HepG2 (cell line): ENCODE data around the gene ORC6. TPM values are rescaled to one million over a fixed set of nuclear protein-coding genes. Genes with fewer than 3 reads are reported as not detected.

ENCODE experiments used
- ELF3 ChIP-seq: IDR thresholded peaks from 2 replicates; pipeline ENCODE4 v1.6.1; 2016; ENCODE audit warnings: missing genetic modification reagents, missing compliant biosample characterization
- ESRRA ChIP-seq: sonication (generic); formaldehyde crosslinking; IDR thresholded peaks from 2 replicates; pipeline ENCODE4 v1.5.1; 2020; ENCODE audit warnings: mild to moderate bottlenecking, low read depth, missing genetic modification reagents
- MIER2 ChIP-seq: IDR thresholded peaks from 2 replicates; pipeline ENCODE4 v1.6.1; 2016; ENCODE audit warnings: missing biosample characterization, missing genetic modification reagents
- NFIB ChIP-seq: sonication (generic); formaldehyde crosslinking; IDR thresholded peaks from 2 replicates; pipeline ENCODE4 v1.9.0; 2021; ENCODE audit warnings: missing genetic modification reagents, mild to moderate bottlenecking, borderline replicate concordance
- PHF8 ChIP-seq: sonication (generic); formaldehyde crosslinking; IDR thresholded peaks from 2 replicates; pipeline ENCODE4 v1.5.0; 2020; ENCODE audit warnings: missing genetic modification reagents
- RFX5 ChIP-seq: IDR thresholded peaks from 2 replicates; pipeline ENCODE4 v1.6.1; 2011; ENCODE audit warnings: low read depth, low read length, improper control_type of control experiment
- XRCC5 ChIP-seq: fragments of 200-400 bp; formaldehyde crosslinking; optimal IDR thresholded peaks from 2 replicates; pipeline ENCODE3; 2017; ENCODE audit warnings: mild to moderate bottlenecking, low read length
- ZNF337 ChIP-seq: sonication (generic); formaldehyde crosslinking; IDR thresholded peaks from 2 replicates; pipeline ENCODE4 v1.5.1; 2020; ENCODE audit warnings: missing genetic modification reagents, low read depth, mild to moderate bottlenecking, borderline replicate concordance
- polyA plus RNA-seq, 8 experiments: library from polyadenylated mRNA; depleted of rRNA in 3 of 8; stranded (reverse) in 7 of 8; unstranded in 1 of 8; fragments of >200 nt; fragmentation: Illumina TruSeq in 4 of 8; extraction: Trizol in 4 of 8; gene quantifications; 2 replicates each; pipeline versions ENCODE4 v1.2.1 to v1.2.3, GENCODE V29; 2011 to 2016; ENCODE audit warnings: low read depth in 4 of 8, missing spikeins in 1 of 8, mixed read lengths in 1 of 8; ENCODE audit not compliant: insufficient read depth in 1 of 8
- total RNA-seq, 5 experiments: library from RNA; depleted of rRNA; stranded (reverse); fragments of >200 nt; fragmentation: Illumina TruSeq; extraction: Trizol; gene quantifications; 2 replicates each; pipeline ENCODE4 v1.2.3, GENCODE V29; 2016; ENCODE audit warnings: low read depth in 1 of 5
- TF ChIP-seq, protein P1 (sequence below): sonication (generic); formaldehyde crosslinking; IDR thresholded peaks from 2 replicates; pipeline ENCODE4 v1.5.1; 2020; ENCODE audit warnings: mild to moderate bottlenecking, missing genetic modification reagents, moderate library complexity
- TF ChIP-seq, protein P2 (sequence below): fragments of 450-650 bp; IDR thresholded peaks from 2 replicates; pipeline ENCODE4 v1.6.1; 2016
- TF ChIP-seq, protein P3 (sequence below): sonication (generic); formaldehyde crosslinking; IDR thresholded peaks from 2 replicates; pipeline ENCODE4 v1.4.0; 2020; ENCODE audit warnings: missing genetic modification reagents
- TF ChIP-seq, protein P4 (sequence below): sonication (generic); formaldehyde crosslinking; IDR thresholded peaks from 2 replicates; pipeline ENCODE4 v1.4.0; 2020; ENCODE audit warnings: missing genetic modification reagents
- TF ChIP-seq, protein P5 (sequence below): sonication (generic); formaldehyde crosslinking; IDR thresholded peaks from 2 replicates; pipeline ENCODE4 v1.4.0; 2020; ENCODE audit warnings: missing genetic modification reagents, borderline replicate concordance
- TF ChIP-seq, protein P6 (sequence below): sonication (generic); IDR thresholded peaks from 2 replicates; pipeline ENCODE4 v1.6.1; 2016; ENCODE audit warnings: low read depth, borderline replicate concordance

ORC6 gene
- total and polyA plus RNA-seq, 2 of the 13 experiments (the other 11 are each of a cell fraction or from before 2014, with no cell fraction given) = 34.2 to 69.8 TPM

DNA sequence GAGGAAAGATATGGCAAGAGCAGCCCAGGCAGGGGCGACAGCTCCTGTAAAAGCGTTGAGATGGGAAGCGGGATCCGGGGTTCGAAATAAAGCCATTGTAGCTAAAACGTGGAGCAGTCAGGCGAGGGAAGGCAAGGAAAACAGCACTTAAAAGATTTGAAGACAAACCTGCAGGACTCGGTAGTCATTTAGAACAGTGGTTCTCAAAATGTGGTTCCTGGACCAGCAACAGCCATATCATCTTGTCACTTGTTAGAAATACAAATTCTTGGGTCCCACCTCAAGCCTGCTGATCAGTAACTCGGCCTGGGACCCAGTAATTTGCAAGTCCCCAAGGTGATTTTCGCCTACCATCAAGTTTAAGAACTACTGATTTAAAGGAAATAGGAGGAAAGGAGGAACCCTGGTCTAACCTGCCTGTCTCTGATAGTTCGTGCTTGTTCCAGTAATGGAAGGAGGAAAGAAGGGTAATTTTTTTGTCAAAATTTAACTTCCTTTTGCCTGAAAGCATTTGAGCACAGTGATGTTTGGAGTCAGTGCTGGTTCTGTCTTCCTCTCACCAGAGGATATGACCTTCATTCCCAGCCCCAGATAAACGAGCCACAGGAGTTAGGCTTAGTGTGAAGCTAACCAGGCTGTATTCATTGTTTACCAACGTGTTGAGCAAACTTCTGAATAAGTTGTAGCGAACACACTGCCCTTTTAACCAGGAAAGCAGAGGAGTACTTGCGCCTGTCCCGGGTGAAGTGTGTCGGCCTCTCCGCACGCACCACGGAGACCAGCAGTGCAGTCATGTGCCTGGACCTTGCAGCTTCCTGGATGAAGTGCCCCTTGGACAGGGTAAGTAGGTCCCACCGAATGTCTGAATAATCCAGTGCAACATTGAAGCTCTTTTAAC lies 1.1 kb downstream of the ORC6 start (continued):
- 0 out of 2 replicates have a peak, but pooled peaks have one; percentile 69 for TF ChIP-seq ZNF337
- TF ChIP-seq, protein P1, sequence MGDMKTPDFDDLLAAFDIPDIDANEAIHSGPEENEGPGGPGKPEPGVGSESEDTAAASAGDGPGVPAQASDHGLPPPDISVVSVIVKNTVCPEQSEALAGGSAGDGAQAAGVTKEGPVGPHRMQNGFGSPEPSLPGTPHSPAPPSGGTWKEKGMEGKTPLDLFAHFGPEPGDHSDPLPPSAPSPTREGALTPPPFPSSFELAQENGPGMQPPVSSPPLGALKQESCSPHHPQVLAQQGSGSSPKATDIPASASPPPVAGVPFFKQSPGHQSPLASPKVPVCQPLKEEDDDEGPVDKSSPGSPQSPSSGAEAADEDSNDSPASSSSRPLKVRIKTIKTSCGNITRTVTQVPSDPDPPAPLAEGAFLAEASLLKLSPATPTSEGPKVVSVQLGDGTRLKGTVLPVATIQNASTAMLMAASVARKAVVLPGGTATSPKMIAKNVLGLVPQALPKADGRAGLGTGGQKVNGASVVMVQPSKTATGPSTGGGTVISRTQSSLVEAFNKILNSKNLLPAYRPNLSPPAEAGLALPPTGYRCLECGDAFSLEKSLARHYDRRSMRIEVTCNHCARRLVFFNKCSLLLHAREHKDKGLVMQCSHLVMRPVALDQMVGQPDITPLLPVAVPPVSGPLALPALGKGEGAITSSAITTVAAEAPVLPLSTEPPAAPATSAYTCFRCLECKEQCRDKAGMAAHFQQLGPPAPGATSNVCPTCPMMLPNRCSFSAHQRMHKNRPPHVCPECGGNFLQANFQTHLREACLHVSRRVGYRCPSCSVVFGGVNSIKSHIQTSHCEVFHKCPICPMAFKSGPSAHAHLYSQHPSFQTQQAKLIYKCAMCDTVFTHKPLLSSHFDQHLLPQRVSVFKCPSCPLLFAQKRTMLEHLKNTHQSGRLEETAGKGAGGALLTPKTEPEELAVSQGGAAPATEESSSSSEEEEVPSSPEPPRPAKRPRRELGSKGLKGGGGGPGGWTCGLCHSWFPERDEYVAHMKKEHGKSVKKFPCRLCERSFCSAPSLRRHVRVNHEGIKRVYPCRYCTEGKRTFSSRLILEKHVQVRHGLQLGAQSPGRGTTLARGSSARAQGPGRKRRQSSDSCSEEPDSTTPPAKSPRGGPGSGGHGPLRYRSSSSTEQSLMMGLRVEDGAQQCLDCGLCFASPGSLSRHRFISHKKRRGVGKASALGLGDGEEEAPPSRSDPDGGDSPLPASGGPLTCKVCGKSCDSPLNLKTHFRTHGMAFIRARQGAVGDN (CRISPR knock-in tag) = peak; percentile 62; the same call in 1 of the 2 replicates
- TF ChIP-seq, protein P2, sequence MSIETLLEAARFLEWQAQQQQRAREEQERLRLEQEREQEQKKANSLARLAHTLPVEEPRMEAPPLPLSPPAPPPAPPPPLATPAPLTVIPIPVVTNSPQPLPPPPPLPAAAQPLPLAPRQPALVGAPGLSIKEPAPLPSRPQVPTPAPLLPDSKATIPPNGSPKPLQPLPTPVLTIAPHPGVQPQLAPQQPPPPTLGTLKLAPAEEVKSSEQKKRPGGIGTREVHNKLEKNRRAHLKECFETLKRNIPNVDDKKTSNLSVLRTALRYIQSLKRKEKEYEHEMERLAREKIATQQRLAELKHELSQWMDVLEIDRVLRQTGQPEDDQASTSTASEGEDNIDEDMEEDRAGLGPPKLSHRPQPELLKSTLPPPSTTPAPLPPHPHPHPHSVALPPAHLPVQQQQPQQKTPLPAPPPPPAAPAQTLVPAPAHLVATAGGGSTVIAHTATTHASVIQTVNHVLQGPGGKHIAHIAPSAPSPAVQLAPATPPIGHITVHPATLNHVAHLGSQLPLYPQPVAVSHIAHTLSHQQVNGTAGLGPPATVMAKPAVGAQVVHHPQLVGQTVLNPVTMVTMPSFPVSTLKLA = peak; percentile 43
- peak; percentile 76 for TF ChIP-seq ELF3 (CRISPR knock-in tag)
- TF ChIP-seq NFIB (CRISPR knock-in tag) = no peak
- TF ChIP-seq ESRRA (CRISPR knock-in tag) = 0 out of 2 replicates have a peak, but pooled peaks have one; percentile 28
- TF ChIP-seq XRCC5 = no peak
- no peak for TF ChIP-seq RFX5
- TF ChIP-seq PHF8 (CRISPR knock-in tag) = peak; percentile 42
- peak; percentile 42; the same call in 1 of the 2 replicates for TF ChIP-seq MIER2 (CRISPR knock-in tag)
- TF ChIP-seq, protein P3, sequence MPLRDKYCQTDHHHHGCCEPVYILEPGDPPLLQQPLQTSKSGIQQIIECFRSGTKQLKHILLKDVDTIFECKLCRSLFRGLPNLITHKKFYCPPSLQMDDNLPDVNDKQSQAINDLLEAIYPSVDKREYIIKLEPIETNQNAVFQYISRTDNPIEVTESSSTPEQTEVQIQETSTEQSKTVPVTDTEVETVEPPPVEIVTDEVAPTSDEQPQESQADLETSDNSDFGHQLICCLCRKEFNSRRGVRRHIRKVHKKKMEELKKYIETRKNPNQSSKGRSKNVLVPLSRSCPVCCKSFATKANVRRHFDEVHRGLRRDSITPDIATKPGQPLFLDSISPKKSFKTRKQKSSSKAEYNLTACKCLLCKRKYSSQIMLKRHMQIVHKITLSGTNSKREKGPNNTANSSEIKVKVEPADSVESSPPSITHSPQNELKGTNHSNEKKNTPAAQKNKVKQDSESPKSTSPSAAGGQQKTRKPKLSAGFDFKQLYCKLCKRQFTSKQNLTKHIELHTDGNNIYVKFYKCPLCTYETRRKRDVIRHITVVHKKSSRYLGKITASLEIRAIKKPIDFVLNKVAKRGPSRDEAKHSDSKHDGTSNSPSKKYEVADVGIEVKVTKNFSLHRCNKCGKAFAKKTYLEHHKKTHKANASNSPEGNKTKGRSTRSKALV (CRISPR knock-in tag) = no peak; the same call in 1 of the 2 replicates
- TF ChIP-seq, protein P4, sequence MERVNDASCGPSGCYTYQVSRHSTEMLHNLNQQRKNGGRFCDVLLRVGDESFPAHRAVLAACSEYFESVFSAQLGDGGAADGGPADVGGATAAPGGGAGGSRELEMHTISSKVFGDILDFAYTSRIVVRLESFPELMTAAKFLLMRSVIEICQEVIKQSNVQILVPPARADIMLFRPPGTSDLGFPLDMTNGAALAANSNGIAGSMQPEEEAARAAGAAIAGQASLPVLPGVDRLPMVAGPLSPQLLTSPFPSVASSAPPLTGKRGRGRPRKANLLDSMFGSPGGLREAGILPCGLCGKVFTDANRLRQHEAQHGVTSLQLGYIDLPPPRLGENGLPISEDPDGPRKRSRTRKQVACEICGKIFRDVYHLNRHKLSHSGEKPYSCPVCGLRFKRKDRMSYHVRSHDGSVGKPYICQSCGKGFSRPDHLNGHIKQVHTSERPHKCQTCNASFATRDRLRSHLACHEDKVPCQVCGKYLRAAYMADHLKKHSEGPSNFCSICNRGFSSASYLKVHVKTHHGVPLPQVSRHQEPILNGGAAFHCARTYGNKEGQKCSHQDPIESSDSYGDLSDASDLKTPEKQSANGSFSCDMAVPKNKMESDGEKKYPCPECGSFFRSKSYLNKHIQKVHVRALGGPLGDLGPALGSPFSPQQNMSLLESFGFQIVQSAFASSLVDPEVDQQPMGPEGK (CRISPR knock-in tag) = 0 out of 2 replicates have a peak, but pooled peaks have one; percentile 11
- TF ChIP-seq, protein P5, sequence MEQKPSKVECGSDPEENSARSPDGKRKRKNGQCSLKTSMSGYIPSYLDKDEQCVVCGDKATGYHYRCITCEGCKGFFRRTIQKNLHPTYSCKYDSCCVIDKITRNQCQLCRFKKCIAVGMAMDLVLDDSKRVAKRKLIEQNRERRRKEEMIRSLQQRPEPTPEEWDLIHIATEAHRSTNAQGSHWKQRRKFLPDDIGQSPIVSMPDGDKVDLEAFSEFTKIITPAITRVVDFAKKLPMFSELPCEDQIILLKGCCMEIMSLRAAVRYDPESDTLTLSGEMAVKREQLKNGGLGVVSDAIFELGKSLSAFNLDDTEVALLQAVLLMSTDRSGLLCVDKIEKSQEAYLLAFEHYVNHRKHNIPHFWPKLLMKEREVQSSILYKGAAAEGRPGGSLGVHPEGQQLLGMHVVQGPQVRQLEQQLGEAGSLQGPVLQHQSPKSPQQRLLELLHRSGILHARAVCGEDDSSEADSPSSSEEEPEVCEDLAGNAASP (CRISPR knock-in tag) = 0 out of 2 replicates have a peak, but pooled peaks have one; percentile 16
- TF ChIP-seq, protein P6, sequence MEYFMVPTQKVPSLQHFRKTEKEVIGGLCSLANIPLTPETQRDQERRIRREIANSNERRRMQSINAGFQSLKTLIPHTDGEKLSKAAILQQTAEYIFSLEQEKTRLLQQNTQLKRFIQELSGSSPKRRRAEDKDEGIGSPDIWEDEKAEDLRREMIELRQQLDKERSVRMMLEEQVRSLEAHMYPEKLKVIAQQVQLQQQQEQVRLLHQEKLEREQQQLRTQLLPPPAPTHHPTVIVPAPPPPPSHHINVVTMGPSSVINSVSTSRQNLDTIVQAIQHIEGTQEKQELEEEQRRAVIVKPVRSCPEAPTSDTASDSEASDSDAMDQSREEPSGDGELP = no peak
